H9 (cell line): ENCODE results near the gene BIRC7. TPM values are rescaled to one million over a fixed set of nuclear protein-coding genes. Genes with fewer than 3 reads are reported as not detected.
A peak's percentile ranks its signal among the peaks of the same experiment; 100 is the strongest.

Source experiments
- DNase-seq: peaks from one replicate; pipeline ENCODE4 v3.0.0-alpha.2; 2017
- H2AFZ ChIP-seq: one replicate; pipeline ENCODE4 v1.6.1; 2013; ENCODE audit warnings: mild to moderate bottlenecking, low read length, control low read depth, moderate library complexity
- H2AK5ac ChIP-seq: 2 replicates; pipeline ENCODE4 v1.6.1; 2013; ENCODE audit warnings: low read length, control low read depth, mixed read lengths; ENCODE audit not compliant: insufficient read length
- H2BK120ac ChIP-seq: one replicate; pipeline ENCODE4 v1.6.1; 2013; ENCODE audit warnings: low read depth, mild to moderate bottlenecking, low read length, control low read depth, inconsistent platforms; ENCODE audit not compliant: poor library complexity, severe bottlenecking
- H2BK12ac ChIP-seq: 2 replicates; pipeline ENCODE4 v1.6.1; 2013; ENCODE audit warnings: low read length, control low read depth, mixed read lengths, low read depth; ENCODE audit not compliant: insufficient read length
- H2BK15ac ChIP-seq: 2 replicates; pipeline ENCODE4 v1.6.1; 2013; ENCODE audit warnings: low read depth, low read length, control low read depth
- H2BK20ac ChIP-seq: one replicate; pipeline ENCODE4 v1.6.1; 2013; ENCODE audit warnings: low read depth, mild to moderate bottlenecking, low read length, control low read depth, inconsistent platforms; ENCODE audit not compliant: poor library complexity, severe bottlenecking
- H2BK5ac ChIP-seq: 2 replicates; pipeline ENCODE4 v1.6.1; 2013; ENCODE audit warnings: low read length, control low read depth, mixed read lengths; ENCODE audit not compliant: insufficient read length
- H3K14ac ChIP-seq: 2 replicates; pipeline ENCODE4 v1.6.1; 2013; ENCODE audit warnings: low read length, control low read depth; ENCODE audit not compliant: insufficient read depth
- H3K18ac ChIP-seq: 2 replicates; pipeline ENCODE4 v1.6.1; 2013; ENCODE audit warnings: low read depth, mild to moderate bottlenecking, mixed read lengths, low read length, control low read depth; ENCODE audit not compliant: insufficient read length
- H3K23ac ChIP-seq: 2 replicates; pipeline ENCODE4 v1.6.1; 2013; ENCODE audit warnings: low read length, control low read depth, mixed read lengths, low read depth; ENCODE audit not compliant: insufficient read length
- H3K23me2 ChIP-seq: 2 replicates; pipeline ENCODE4 v1.6.1; 2013; ENCODE audit warnings: low read depth, mild to moderate bottlenecking, mixed read lengths, low read length, control low read depth; ENCODE audit not compliant: insufficient read length, poor library complexity, severe bottlenecking
- H3K27ac ChIP-seq: 2 replicates; pipeline ENCODE4 v1.5.1; 2013; ENCODE audit warnings: low read length, control low read depth, mixed read lengths, low read depth; ENCODE audit not compliant: insufficient read length
- H3K27me3 ChIP-seq: 2 replicates; pipeline ENCODE4 v1.6.1; 2013; ENCODE audit warnings: low read length, control low read depth, inconsistent platforms; ENCODE audit not compliant: insufficient read depth
- H3K4ac ChIP-seq: 2 replicates; pipeline ENCODE4 v1.6.1; 2013; ENCODE audit warnings: low read depth, mild to moderate bottlenecking, control low read depth, inconsistent platforms, low read length, moderate library complexity
- H3K4me1 ChIP-seq: 2 replicates; pipeline ENCODE4 v1.6.1; 2013; ENCODE audit warnings: low read length, control low read depth, inconsistent platforms; ENCODE audit not compliant: insufficient read depth
- H3K4me2 ChIP-seq: 2 replicates; pipeline ENCODE4 v1.6.1; 2013; ENCODE audit warnings: low read length, control low read depth, mixed read lengths; ENCODE audit not compliant: insufficient read length, insufficient read depth
- H3K56ac ChIP-seq: 2 replicates; pipeline ENCODE4 v1.6.1; 2013; ENCODE audit warnings: low read depth, mild to moderate bottlenecking, mixed read lengths, low read length, control low read depth; ENCODE audit not compliant: insufficient read length
- H3K79me1 ChIP-seq: 2 replicates; pipeline ENCODE4 v1.6.1; 2013; ENCODE audit warnings: low read depth, mild to moderate bottlenecking, moderate library complexity, low read length, control low read depth, inconsistent platforms; ENCODE audit not compliant: insufficient read depth, poor library complexity, severe bottlenecking
- H3K79me2 ChIP-seq: 2 replicates; pipeline ENCODE4 v1.6.1; 2013; ENCODE audit warnings: low read length, control low read depth, inconsistent platforms; ENCODE audit not compliant: insufficient read depth
- H3K9ac ChIP-seq: 2 replicates; pipeline ENCODE4 v1.6.1; 2013; ENCODE audit warnings: low read length, control low read depth, mixed read lengths; ENCODE audit not compliant: insufficient read length; ENCODE audit errors: extremely low read depth
- H3K9me3 ChIP-seq: one replicate; pipeline ENCODE4 v1.6.1; 2013; ENCODE audit warnings: low read depth, low read length, inconsistent platforms; ENCODE audit not compliant: control insufficient read depth
- H3T11ph ChIP-seq: one replicate; pipeline ENCODE4 v1.6.1; 2013; ENCODE audit warnings: mild to moderate bottlenecking, low read length, control low read depth, inconsistent platforms
- H4K20me1 ChIP-seq: one replicate; pipeline ENCODE4 v1.6.1; 2013; ENCODE audit not compliant: control insufficient read depth, insufficient read length, insufficient read depth
- H4K5ac ChIP-seq: 2 replicates; pipeline ENCODE4 v1.6.1; 2013; ENCODE audit warnings: low read depth, mild to moderate bottlenecking, mixed read lengths, low read length, control low read depth; ENCODE audit not compliant: insufficient read length
- H4K8ac ChIP-seq: replicated peaks from 2 replicates; pipeline ENCODE4 v1.6.1; 2013; ENCODE audit warnings: low read length, control low read depth, mixed read lengths, low read depth; ENCODE audit not compliant: insufficient read length
- H4K91ac ChIP-seq: 2 replicates; pipeline ENCODE4 v1.6.1; 2013; ENCODE audit warnings: low read depth, mild to moderate bottlenecking, moderate library complexity, mixed read lengths, low read length, control low read depth; ENCODE audit not compliant: insufficient read length
- H3K27ac Mint-ChIP-seq, 3 experiments: 2 replicates in 2 of 3; 3 replicates in 1 of 3; pipeline ENCODE4 v1.8.0; 2020 to 2021; ENCODE audit warnings: mixed read lengths in 3 of 3, mild to moderate bottlenecking in 1 of 3, moderate library complexity in 1 of 3
- H3K27me3 Mint-ChIP-seq: 2 replicates; pipeline ENCODE4 v1.8.0; 2021; ENCODE audit warnings: low read depth, mild to moderate bottlenecking, moderate library complexity, mixed read lengths
- H3K36me3 Mint-ChIP-seq, 3 experiments: 2 replicates in 2 of 3; 3 replicates in 1 of 3; pipeline ENCODE4 v1.8.0; 2020 to 2021; ENCODE audit warnings: low read depth in 3 of 3, mixed read lengths in 3 of 3; ENCODE audit not compliant: insufficient read depth in 1 of 3
- H3K4me1 Mint-ChIP-seq, 2 experiments: 2 replicates each; pipeline ENCODE4 v1.8.0; 2020; ENCODE audit warnings: mixed read lengths in 2 of 2
- H3K4me3 Mint-ChIP-seq, 2 experiments: 2 replicates in 1 of 2; 3 replicates in 1 of 2; pipeline ENCODE4 v1.8.0; 2020 to 2021; ENCODE audit warnings: mild to moderate bottlenecking in 2 of 2, mixed read lengths in 2 of 2, moderate library complexity in 1 of 2
- H3K9me3 Mint-ChIP-seq, 2 experiments: 2 replicates in 1 of 2; 3 replicates in 1 of 2; pipeline ENCODE4 v1.8.0; 2020; ENCODE audit warnings: mild to moderate bottlenecking in 2 of 2, mixed read lengths in 2 of 2, moderate library complexity in 1 of 2
- WGBS: extraction: QIAGEN DNeasy Blood & Tissue Kit; methylation state at CpG from one replicate; pipeline ENCODE4 v1.1.7; 2013; ENCODE audit warnings: missing lambda C conversion rate, low lambda C conversion rate, mixed read lengths; ENCODE audit not compliant: insufficient read length; ENCODE audit errors: extremely low coverage; 5-methylcytosine and 5-hydroxymethylcytosine counted together
- total RNA-seq: library from RNA; stranded (reverse); gene quantifications from 2 replicates; pipeline ENCODE4 v1.2.1, GENCODE V29; 2021
- TF ChIP-seq, protein P1 (sequence below): fragments of 200-600 bp; sonication (generic); conservative IDR thresholded peaks from 3 replicates; pipeline ENCODE4 v1.8.0; 2021; ENCODE audit warnings: antibody characterized with exemption, mild to moderate bottlenecking

The BIRC7 gene
- total RNA-seq, 1 experiment from 2014 or later: not detected

GRCh38 chr20:63270606-63271325 is 35.1 kb downstream of the BIRC7 start:
- no peak overlapping the region for H3K4ac ChIP-seq
- no peak overlapping the region for H2BK20ac ChIP-seq
- H3K27me3 Mint-ChIP-seq: peaks cover 6% of the 10 kb centered on the region; the same call in 1 of the 2 replicates
- H3K23ac ChIP-seq: no peak overlapping the region
- no peak overlapping the region for H2AFZ ChIP-seq
- no peak overlapping the region for H3K14ac ChIP-seq
- no peak overlapping the region for H2BK15ac ChIP-seq
- H3K4me3 Mint-ChIP-seq: peak overlapping the region; percentile 8 to 80; a peak in 2 of 5 replicates
- H3K4me1 ChIP-seq: 0 out of 2 replicates have a peak, but pooled peaks cover 2% of the 10 kb centered on the region
- no peak overlapping the region for H3K56ac ChIP-seq
- no peak for DNase-seq
- H3K9ac ChIP-seq: no peak overlapping the region
- H3K27me3 ChIP-seq: no peaks in the 10 kb centered on the region
- no peak overlapping the region for H2BK5ac ChIP-seq
- H3K27ac Mint-ChIP-seq: no peak overlapping the region; a peak in 1 of 7 replicates
- no peaks in the 10 kb centered on the region for H3K9me3 Mint-ChIP-seq
- WGBS: no CpG with 5 or more reads among the region's 9 CpGs
- H3K4me1 Mint-ChIP-seq: peaks cover 19 to 25% of the 10 kb centered on the region in 2 experiments
- TF ChIP-seq, protein P1, sequence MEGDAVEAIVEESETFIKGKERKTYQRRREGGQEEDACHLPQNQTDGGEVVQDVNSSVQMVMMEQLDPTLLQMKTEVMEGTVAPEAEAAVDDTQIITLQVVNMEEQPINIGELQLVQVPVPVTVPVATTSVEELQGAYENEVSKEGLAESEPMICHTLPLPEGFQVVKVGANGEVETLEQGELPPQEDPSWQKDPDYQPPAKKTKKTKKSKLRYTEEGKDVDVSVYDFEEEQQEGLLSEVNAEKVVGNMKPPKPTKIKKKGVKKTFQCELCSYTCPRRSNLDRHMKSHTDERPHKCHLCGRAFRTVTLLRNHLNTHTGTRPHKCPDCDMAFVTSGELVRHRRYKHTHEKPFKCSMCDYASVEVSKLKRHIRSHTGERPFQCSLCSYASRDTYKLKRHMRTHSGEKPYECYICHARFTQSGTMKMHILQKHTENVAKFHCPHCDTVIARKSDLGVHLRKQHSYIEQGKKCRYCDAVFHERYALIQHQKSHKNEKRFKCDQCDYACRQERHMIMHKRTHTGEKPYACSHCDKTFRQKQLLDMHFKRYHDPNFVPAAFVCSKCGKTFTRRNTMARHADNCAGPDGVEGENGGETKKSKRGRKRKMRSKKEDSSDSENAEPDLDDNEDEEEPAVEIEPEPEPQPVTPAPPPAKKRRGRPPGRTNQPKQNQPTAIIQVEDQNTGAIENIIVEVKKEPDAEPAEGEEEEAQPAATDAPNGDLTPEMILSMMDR: no peak
- no peak overlapping the region for H4K5ac ChIP-seq
- no peak overlapping the region for H3T11ph ChIP-seq
- H2BK12ac ChIP-seq: no peak overlapping the region
- H2AK5ac ChIP-seq: no peak overlapping the region
- H4K91ac ChIP-seq: no peak overlapping the region
- no peak overlapping the region for H3K4me2 ChIP-seq
- H4K8ac ChIP-seq: no peak overlapping the region
- H3K36me3 Mint-ChIP-seq: peaks cover 0 to 6% (median 3%) of the 10 kb centered on the region in 3 experiments; a peak in 4 of 7 replicates
- no peak overlapping the region for H2BK120ac ChIP-seq
- peaks cover 25% of the 10 kb centered on the region; the same call in 1 of the 2 replicates for H3K79me2 ChIP-seq
- H3K9me3 ChIP-seq: no peaks in the 10 kb centered on the region
- no peaks in the 10 kb centered on the region for H3K23me2 ChIP-seq
- H3K79me1 ChIP-seq: peaks cover 14% of the 10 kb centered on the region
- H4K20me1 ChIP-seq: no peaks in the 10 kb centered on the region
- H3K27ac ChIP-seq: no peak overlapping the region
- no peak overlapping the region for H3K18ac ChIP-seq
